Measurements from ENCODE around the gene EFNA5. TPM values are rescaled to one million over a fixed set of nuclear protein-coding genes. Genes with fewer than 3 reads are reported as not detected.

The EFNA5 gene
- total and polyA plus RNA-seq, 2 experiments from 2014 or later = 7.5 to 10.1 TPM

- no peaks in the 10 kb centered on the region for H3K27me3 Mint-ChIP-seq (ENCODE audit: insufficient read depth, low read depth, poor library complexity)
- TF ChIP-seq EZH2phosphoT487 (IDR thresholded peaks at IDR 0.05; ENCODE audit: unreplicated experiment) (no peak), CTCF (conservative IDR thresholded peaks at IDR 0.05; ENCODE audit: low read depth in 2 of 2) (no peak), ETS1 (IDR thresholded peaks at IDR 0.05) (no peak), JUNB (IDR thresholded peaks at IDR 0.05; ENCODE audit: unreplicated experiment) (no peak), NANOG (IDR thresholded peaks at IDR 0.05; ENCODE audit: borderline replicate concordance) (no peak), ZNF114 (CRISPR knock-in tag; IDR thresholded peaks at IDR 0.05) (no peak), ZNF462 (CRISPR knock-in tag; IDR thresholded peaks at IDR 0.05) (no peak), STAT1 (IDR thresholded peaks at IDR 0.05; ENCODE audit: unreplicated experiment) (no peak), POLR2AphosphoS5 (IDR thresholded peaks at IDR 0.05; ENCODE audit: low read depth) (no peak), ZNF331 (CRISPR knock-in tag; IDR thresholded peaks at IDR 0.05; ENCODE audit: low read depth) (no peak), EZH2 (IDR thresholded peaks at IDR 0.05; ENCODE audit: low read depth, unreplicated experiment) (no peak), CREB1 (CRISPR knock-in tag; IDR thresholded peaks at IDR 0.05; ENCODE audit: low read depth) (no peak), REST (IDR thresholded peaks at IDR 0.05; ENCODE audit: unreplicated experiment) (no peak)
- Histone ChIP-seq H3K9me2 (ENCODE audit: insufficient read depth) (no peaks in the 10 kb centered on the region), H2AFZ (no peak overlapping the region), H3K79me2 (replicated peaks; ENCODE audit: insufficient read depth) (peaks cover 29% of the 10 kb centered on the region), H3K27ac (ENCODE audit: low read depth) (no peak overlapping the region), H3K4me3 (no peak overlapping the region), H3K36me3 (ENCODE audit: insufficient read depth) (no peaks in the 10 kb centered on the region), H3K4me2 (no peak overlapping the region), H3F3A (replicated peaks; ENCODE audit: low read depth) (no peaks in the 10 kb centered on the region), H3K4me1 (ENCODE audit: insufficient read depth) (peaks cover 64% of the 10 kb centered on the region), H4K20me1 (replicated peaks; ENCODE audit: insufficient read depth) (no peaks in the 10 kb centered on the region), H3K27me3 (ENCODE audit: insufficient read depth) (no peaks in the 10 kb centered on the region)
- no peak for ATAC-seq
- no peaks in the 10 kb centered on the region for H3K36me3 Mint-ChIP-seq (ENCODE audit: low read depth)
- no peaks in the 10 kb centered on the region for H3K9me3 Mint-ChIP-seq
- peaks cover 73% of the 10 kb centered on the region for H3K4me1 Mint-ChIP-seq
- no peak for DNase-seq (ENCODE audit: low spot score)
- no peak overlapping the region; the same call in 2 of the 3 replicates for H3K4me3 Mint-ChIP-seq
- no peak overlapping the region; the same call in 1 of the 2 replicates for H3K27ac Mint-ChIP-seq
Observed at GRCh38 chr5:107607671-107608345, 62.9 kb downstream of the EFNA5 start.
